IMR-90 (cell line): ENCODE measurements around the gene F12. TPM values are rescaled to one million over a fixed set of nuclear protein-coding genes. Genes with fewer than 3 reads are reported as not detected.

Experiments used
- ATAC-seq: fragments of 200-7000 bp; cut with Tn5 transposase; 2 replicates; pipeline ENCODE4 v1.9.1; 2020; ENCODE audit warnings: low read depth, mild to moderate bottlenecking, moderate library complexity
- BruUV-seq: library from RNA; stranded (reverse); fragments of 400-500 nt; replicated peaks from 2 replicates; lab custom pipeline; 2021; lab: Mats Ljungman, UMichigan
- CTCF ChIA-PET: fragments of 300-600 bp; formaldehyde crosslinking; extraction: SDS; loops from one replicate; lab custom pipeline; 2021; ENCODE audit warnings: antibody characterized with exemption; lab: Yijun Ruan, JAX
- POLR2A ChIA-PET: fragments of 300-600 bp; sonication (Branson Sonifier 250); formaldehyde crosslinking; loops from one replicate; lab custom pipeline; 2022; ENCODE audit warnings: antibody characterized with exemption; ENCODE audit not compliant: unreplicated experiment; lab: Charles Lee
- DNase-seq: peaks from one replicate; pipeline ENCODE4 v3.0.0; 2013
- H2AFZ ChIP-seq: replicated peaks from 2 replicates; pipeline ENCODE3; 2013; ENCODE audit warnings: low read length, mild to moderate bottlenecking; ENCODE audit not compliant: poor library complexity
- H2AK5ac ChIP-seq: 2 replicates; pipeline ENCODE4 v1.6.1; 2013; ENCODE audit warnings: low read depth, low read length, inconsistent platforms
- H2AK9ac ChIP-seq: replicated peaks from 2 replicates; pipeline ENCODE3; 2013; ENCODE audit warnings: mild to moderate bottlenecking, low read depth, low read length, moderate library complexity; ENCODE audit not compliant: poor library complexity
- H2BK120ac ChIP-seq: 2 replicates; pipeline ENCODE4 v1.6.1; 2013; ENCODE audit warnings: low read depth, low read length, inconsistent platforms
- H2BK15ac ChIP-seq: 3 replicates; pipeline ENCODE4 v1.6.1; 2013; ENCODE audit warnings: low read depth, low read length, inconsistent platforms
- H2BK20ac ChIP-seq: 2 replicates; pipeline ENCODE4 v1.6.1; 2013; ENCODE audit warnings: low read depth, mild to moderate bottlenecking, inconsistent platforms, low read length, moderate library complexity
- H2BK5ac ChIP-seq: 2 replicates; pipeline ENCODE4 v1.6.1; 2013; ENCODE audit warnings: mild to moderate bottlenecking, low read depth, low read length, inconsistent platforms; ENCODE audit not compliant: poor library complexity, severe bottlenecking
- H3K14ac ChIP-seq: replicated peaks from 2 replicates; pipeline ENCODE4 v1.6.1; 2013; ENCODE audit warnings: low read depth, low read length, inconsistent platforms
- H3K18ac ChIP-seq: 2 replicates; pipeline ENCODE4 v1.6.1; 2013; ENCODE audit warnings: low read depth, low read length, control low read depth
- H3K23ac ChIP-seq: 2 replicates; pipeline ENCODE4 v1.6.1; 2013; ENCODE audit warnings: low read depth, low read length, inconsistent platforms
- H3K27ac ChIP-seq: 2 replicates; pipeline ENCODE4 v1.5.1; 2013; ENCODE audit warnings: mild to moderate bottlenecking, control low read depth, low read length; ENCODE audit not compliant: insufficient read depth
- H3K27me3 ChIP-seq: 2 replicates; pipeline ENCODE4 v1.6.1; 2013; ENCODE audit warnings: low read length; ENCODE audit not compliant: control insufficient read depth, insufficient read depth
- H3K36me3 ChIP-seq: 2 replicates; pipeline ENCODE4 v1.6.1; 2013; ENCODE audit warnings: low read length, mixed read lengths; ENCODE audit not compliant: control insufficient read depth, insufficient read depth
- H3K4ac ChIP-seq: 2 replicates; pipeline ENCODE4 v1.6.1; 2013; ENCODE audit warnings: low read depth, low read length, inconsistent platforms
- H3K4me1 ChIP-seq: 2 replicates; pipeline ENCODE4 v1.6.1; 2013; ENCODE audit warnings: low read length, mixed read lengths; ENCODE audit not compliant: control insufficient read depth, insufficient read depth
- H3K4me2 ChIP-seq: 2 replicates; pipeline ENCODE4 v1.6.1; 2013; ENCODE audit warnings: low read depth, mild to moderate bottlenecking, control low read depth, low read length, moderate library complexity
- H3K4me3 ChIP-seq: 2 replicates; pipeline ENCODE4 v1.5.1; 2013; ENCODE audit warnings: low read depth, mild to moderate bottlenecking, control low read depth, low read length, moderate library complexity; ENCODE audit not compliant: insufficient read depth
- H3K56ac ChIP-seq: 2 replicates; pipeline ENCODE4 v1.6.1; 2013; ENCODE audit warnings: low read length, inconsistent platforms; ENCODE audit not compliant: insufficient read depth; ENCODE audit errors: extremely low read depth
- H3K79me1 ChIP-seq, 2 experiments: 2 replicates each; pipeline ENCODE4 v1.6.1; 2013; ENCODE audit warnings: low read length in 2 of 2, inconsistent platforms in 1 of 2, low read depth in 1 of 2
- H3K9ac ChIP-seq: 2 replicates; pipeline ENCODE4 v1.6.1; 2013; ENCODE audit warnings: low read depth, low read length, control low read depth
- H3K9me1 ChIP-seq: 2 replicates; pipeline ENCODE4 v1.6.1; 2013; ENCODE audit warnings: low read length, inconsistent platforms; ENCODE audit not compliant: insufficient read depth
- H3K9me3 ChIP-seq: 2 replicates; pipeline ENCODE4 v1.6.1; 2013; ENCODE audit warnings: low read length; ENCODE audit not compliant: control insufficient read depth, insufficient read depth
- H4K20me1 ChIP-seq: 2 replicates; pipeline ENCODE4 v1.6.1; 2013; ENCODE audit warnings: low read length, inconsistent platforms; ENCODE audit not compliant: insufficient read depth
- H4K5ac ChIP-seq: 2 replicates; pipeline ENCODE4 v1.6.1; 2013; ENCODE audit warnings: mild to moderate bottlenecking, low read depth, low read length, control low read depth
- H4K8ac ChIP-seq, 2 experiments: 2 replicates each; pipeline ENCODE4 v1.6.1; 2013; ENCODE audit warnings: low read depth in 2 of 2, low read length in 2 of 2, control low read depth in 1 of 2, inconsistent platforms in 1 of 2
- H4K91ac ChIP-seq: 2 replicates; pipeline ENCODE4 v1.6.1; 2013; ENCODE audit warnings: low read depth, low read length, inconsistent platforms; ENCODE audit not compliant: insufficient read depth
- CHD1 ChIP-seq: IDR thresholded peaks from 2 replicates; pipeline ENCODE4 v1.6.1; 2012; ENCODE audit warnings: low read depth, low read length, improper control_type of control experiment
- FOS ChIP-seq: fragments of 150-350 bp; IDR thresholded peaks from 2 replicates; pipeline ENCODE4 v1.6.1; 2016; ENCODE audit warnings: low read depth, low read length
- MAZ ChIP-seq: IDR thresholded peaks from 2 replicates; pipeline ENCODE4 v1.6.1; 2012; ENCODE audit warnings: low read depth, mild to moderate bottlenecking, low read length, improper control_type of control experiment, moderate library complexity, borderline replicate concordance
- NFE2L2 ChIP-seq: fragments of 150-350 bp; IDR thresholded peaks from 2 replicates; pipeline ENCODE4 v1.6.1; 2016; ENCODE audit warnings: low read depth, mild to moderate bottlenecking, low read length
- RAD21 ChIP-seq: IDR thresholded peaks from 2 replicates; pipeline ENCODE4 v1.6.1; 2012; ENCODE audit warnings: low read length, improper control_type of control experiment
- RFX5 ChIP-seq: IDR thresholded peaks from 2 replicates; pipeline ENCODE4 v1.8.0; 2012; ENCODE audit warnings: low read depth, mild to moderate bottlenecking, low read length, moderate library complexity
- SMC3 ChIP-seq: fragments of 150-350 bp; IDR thresholded peaks from 2 replicates; pipeline ENCODE4 v1.6.1; 2016; ENCODE audit warnings: low read depth, mild to moderate bottlenecking, antibody characterized with exemption, low read length, moderate library complexity
- WGBS, 2 experiments: methylation state at CpG; one replicate each; pipeline versions ENCODE4 v1.1.5 to v1.1.7; 2013; ENCODE audit warnings: missing lambda C conversion rate in 2 of 2; ENCODE audit not compliant: insufficient read length in 1 of 2; ENCODE audit errors: extremely low coverage in 2 of 2; 5-methylcytosine and 5-hydroxymethylcytosine counted together
- dilution Hi-C: fragments of 300-500 bp; cut with HindIII; formaldehyde crosslinking; loops from one replicate; pipeline ENCODE4 v1.14.3; 2018; ENCODE audit warnings: low sequenced_read_pairs; ENCODE audit not compliant: unreplicated experiment
- in situ Hi-C: fragments of 300-500 bp; cut with MboI; formaldehyde crosslinking; loops from 3 replicates; pipeline ENCODE4 v1.14.3; 2019; ENCODE audit warnings: low sequenced_read_pairs, inconsistent platforms, mixed read lengths
- intact Hi-C: fragments of 100-400 bp; cut with micrococcal nuclease; formaldehyde crosslinking; loops from 2 replicates; pipeline ENCODE4 v1.10.0; 2022
- polyA plus RNA-seq, 3 experiments: library from polyadenylated mRNA; depleted of rRNA; stranded (reverse); fragments of >200 nt; gene quantifications; 2 replicates each; pipeline ENCODE4 v1.2.3, GENCODE V29; 2012; ENCODE audit warnings: low replicate concordance in 1 of 3
- total RNA-seq: library from RNA; depleted of rRNA; stranded (reverse); fragments of >200 nt; gene quantifications from 2 replicates; pipeline ENCODE4 v1.2.3, GENCODE V29; 2012
- TF ChIP-seq, protein P1 (sequence below): fragments of 150-350 bp; IDR thresholded peaks from 2 replicates; pipeline ENCODE4 v1.6.1; 2017; ENCODE audit warnings: mild to moderate bottlenecking, antibody characterized with exemption, low read length, low read depth
- TF ChIP-seq, protein P2 (sequence below): fragments of 150-350 bp; IDR thresholded peaks from 2 replicates; pipeline ENCODE4 v1.6.1; 2016; ENCODE audit warnings: low read depth, mild to moderate bottlenecking, low read length, moderate library complexity, borderline replicate concordance

F12 gene
- total and polyA plus RNA-seq, 2 of the 4 experiments (the other 2 are of a cell fraction): 0.36 to 1.2 TPM

DNA sequence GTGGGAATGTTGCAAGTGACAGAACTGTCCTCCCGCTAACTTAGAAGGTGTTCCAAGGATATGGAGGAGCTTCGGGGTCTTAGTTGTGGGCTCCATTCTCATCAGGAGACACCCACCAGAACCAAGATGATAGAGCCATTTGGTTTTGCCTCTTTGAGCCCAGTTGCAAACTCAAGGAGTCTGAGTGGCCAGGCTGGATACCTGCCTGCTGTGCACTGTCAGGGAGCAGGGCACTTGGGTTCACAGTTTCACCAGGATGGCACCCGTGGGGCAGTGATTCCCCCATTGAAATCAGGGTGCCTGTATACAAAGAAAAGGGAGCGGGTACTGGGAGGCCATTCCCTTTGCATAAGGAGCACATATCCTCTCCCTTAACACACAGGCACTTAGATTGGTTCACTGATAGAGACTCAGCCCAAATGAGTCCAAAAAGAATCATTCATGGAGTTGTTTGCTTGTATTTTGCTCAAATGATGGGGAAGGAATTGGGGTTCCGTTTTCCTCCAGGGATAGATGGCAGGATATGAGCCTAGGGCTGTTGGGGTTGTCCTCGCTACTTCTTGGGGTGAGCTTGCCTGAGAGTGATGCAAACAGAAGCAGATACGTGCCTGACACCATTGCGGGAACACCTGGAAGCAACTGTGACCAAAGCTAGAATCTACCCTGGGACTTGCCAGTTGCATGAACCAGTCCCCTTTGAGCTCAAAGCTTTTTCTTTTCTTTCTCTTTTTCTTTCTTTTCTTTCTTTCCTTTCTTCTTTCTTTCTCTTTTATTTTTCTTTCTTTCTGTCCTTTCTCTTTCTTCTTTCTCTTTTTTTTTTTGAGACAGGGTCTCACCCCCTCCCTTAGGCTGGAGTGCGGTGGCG lies 35.9 kb upstream of the F12 start:
- Histone ChIP-seq H3K79me1 (peaks cover 0 to 4% of the 10 kb centered on the region in 2 experiments; a peak in 1 of 4 replicates), H4K5ac (no peak overlapping the region), H3K4ac (no peak overlapping the region), H3K18ac (no peak overlapping the region), H4K20me1 (peaks cover 11% of the 10 kb centered on the region; the same call in 1 of the 2 replicates), H2AK5ac (no peak overlapping the region), H2AK9ac (no peak overlapping the region), H3K14ac (no peak overlapping the region), H4K91ac (no peak overlapping the region), H2AFZ (no peak overlapping the region), H3K9ac (no peak overlapping the region), H3K23ac (no peak overlapping the region), H2BK15ac (no peak overlapping the region), H3K4me2 (no peak overlapping the region), H2BK120ac (no peak overlapping the region), H2BK20ac (no peak overlapping the region), H2BK5ac (no peak overlapping the region), H3K27me3 (no peaks in the 10 kb centered on the region), H3K4me3 (no peak overlapping the region), H3K27ac (no peak overlapping the region), H3K9me3 (no peaks in the 10 kb centered on the region), H3K9me1 (peaks cover 4% of the 10 kb centered on the region; the same call in 1 of the 2 replicates), H3K4me1 (peaks cover 10% of the 10 kb centered on the region), H3K36me3 (peaks cover 2% of the 10 kb centered on the region; the same call in 1 of the 2 replicates), H4K8ac (no peak overlapping the region), H3K56ac (no peak overlapping the region)
- in situ Hi-C loops (loop anchor here (5.0 kb wide), 2 partner anchors 38 to 133 kb away; partner anchors contain the start of genes F12 and MXD3), dilution Hi-C loops (no loop called here), intact Hi-C loops (no loop called here)
- 37% methylated on average over 2 of the region's 10 CpGs; no CpG with 5 or more reads in 1 of the 2 experiments for WGBS, 2 experiments
- no peak for ATAC-seq
- BruUV-seq: no TSS peak
- ChIA-PET POLR2A (no interaction called here), CTCF (interaction anchor here (0.6 to 4.7 kb wide), 7 partner anchors 9 to 78 kb away, joined by 3 to 28 read pairs (median 3); no protein-coding TSS in a partner anchor)
- TF ChIP-seq, protein P1, sequence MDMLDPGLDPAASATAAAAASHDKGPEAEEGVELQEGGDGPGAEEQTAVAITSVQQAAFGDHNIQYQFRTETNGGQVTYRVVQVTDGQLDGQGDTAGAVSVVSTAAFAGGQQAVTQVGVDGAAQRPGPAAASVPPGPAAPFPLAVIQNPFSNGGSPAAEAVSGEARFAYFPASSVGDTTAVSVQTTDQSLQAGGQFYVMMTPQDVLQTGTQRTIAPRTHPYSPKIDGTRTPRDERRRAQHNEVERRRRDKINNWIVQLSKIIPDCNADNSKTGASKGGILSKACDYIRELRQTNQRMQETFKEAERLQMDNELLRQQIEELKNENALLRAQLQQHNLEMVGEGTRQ: no peak
- TF ChIP-seq SMC3 (no peak), FOS (no peak), MAZ (no peak), RAD21 (no peak), CHD1 (no peak), NFE2L2 (no peak), RFX5 (no peak)
- TF ChIP-seq, protein P2, sequence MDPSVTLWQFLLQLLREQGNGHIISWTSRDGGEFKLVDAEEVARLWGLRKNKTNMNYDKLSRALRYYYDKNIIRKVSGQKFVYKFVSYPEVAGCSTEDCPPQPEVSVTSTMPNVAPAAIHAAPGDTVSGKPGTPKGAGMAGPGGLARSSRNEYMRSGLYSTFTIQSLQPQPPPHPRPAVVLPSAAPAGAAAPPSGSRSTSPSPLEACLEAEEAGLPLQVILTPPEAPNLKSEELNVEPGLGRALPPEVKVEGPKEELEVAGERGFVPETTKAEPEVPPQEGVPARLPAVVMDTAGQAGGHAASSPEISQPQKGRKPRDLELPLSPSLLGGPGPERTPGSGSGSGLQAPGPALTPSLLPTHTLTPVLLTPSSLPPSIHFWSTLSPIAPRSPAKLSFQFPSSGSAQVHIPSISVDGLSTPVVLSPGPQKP: no peak
- no peak for DNase-seq
